A549 (cell line): ENCODE measurements around the gene KCNG3. TPM values are rescaled to one million over a fixed set of nuclear protein-coding genes. Genes with fewer than 3 reads are reported as not detected.

Source experiments
- ATAC-seq, 2 experiments: fragments of 200-7000 bp in 1 of 2; fragments of >200 bp in 1 of 2; cut with Nextera tagmentation in 1 of 2; cut with Tn5 transposase in 1 of 2; 3 replicates each; pipeline versions ENCODE4 v1.8.0 to v1.9.1; 2018 to 2020; ENCODE audit warnings: mild to moderate bottlenecking in 1 of 2, moderate library complexity in 1 of 2
- CTCF ChIA-PET: fragments of 300-600 bp; sonication (Branson Sonifier 250); formaldehyde crosslinking; extraction: SDS; loops from one replicate; lab custom pipeline; 2021; ENCODE audit warnings: antibody characterized with exemption, inconsistent platforms; lab: Yijun Ruan, JAX
- POLR2A ChIA-PET: fragments of 350-600 bp; formaldehyde crosslinking; extraction: SDS; loops from one replicate; lab custom pipeline; 2021; ENCODE audit warnings: antibody characterized with exemption, inconsistent platforms; lab: Yijun Ruan, JAX
- DNase-seq, 2 experiments: peaks; one replicate each; pipeline versions ENCODE4 v3.0.0 to v3.0.0-alpha.2; 2011 to 2016; ENCODE audit warnings: low read depth in 1 of 2, low spot score in 1 of 2
- FAIRE-seq: peaks from 2 replicates; lab custom pipeline; 2011; peaks lifted over from hg19 to GRCh38; lab: Jason Lieb, UNC
- H3K27ac ChIP-seq, 2 experiments: fragments of >200 bp; sonication (Bioruptor Twin); formaldehyde crosslinking; 3 replicates each; pipeline ENCODE4 v1.5.1; 2016 to 2017
- H3K4me1 ChIP-seq: fragments of >200 bp; sonication (Bioruptor Twin); formaldehyde crosslinking; 3 replicates; pipeline ENCODE4 v1.6.1; 2016
- H3K4me2 ChIP-seq: fragments of >200 bp; sonication (Bioruptor Twin); formaldehyde crosslinking; 3 replicates; pipeline ENCODE4 v1.6.1; 2016
- H3K4me3 ChIP-seq: fragments of >200 bp; sonication (Bioruptor Twin); formaldehyde crosslinking; 3 replicates; pipeline ENCODE4 v1.5.1; 2016
- H3K9me3 ChIP-seq: fragments of >200 bp; sonication (Bioruptor Twin); formaldehyde crosslinking; 3 replicates; pipeline ENCODE4 v1.6.1; 2016
- CBX2 ChIP-seq: fragments of 200-600 bp; sonication (generic); IDR thresholded peaks from 2 replicates; pipeline ENCODE4 v1.6.1; 2016; ENCODE audit warnings: low read depth, mild to moderate bottlenecking, borderline replicate concordance
- CBX8 ChIP-seq: fragments of 200-600 bp; sonication (generic); IDR thresholded peaks from 2 replicates; pipeline ENCODE4 v1.6.1; 2016
- FOXS1 ChIP-seq: fragments of 250-450 bp; sonication (Bioruptor Pico); IDR thresholded peaks from 2 replicates; pipeline ENCODE4 v1.5.0; 2020; ENCODE audit warnings: mild to moderate bottlenecking, moderate library complexity
- HOXB5 ChIP-seq: fragments of 250-450 bp; sonication (Bioruptor Pico); IDR thresholded peaks from 2 replicates; pipeline ENCODE4 v1.5.0; 2020; ENCODE audit warnings: mild to moderate bottlenecking, moderate library complexity
- JUN ChIP-seq, 2 experiments: fragments of >200 bp; sonication (Bioruptor Twin); formaldehyde crosslinking; IDR thresholded peaks; 2 replicates in 1 of 2; 3 replicates in 1 of 2; pipeline ENCODE4 v1.6.1; 2016 to 2017
- JUNB ChIP-seq: fragments of >200 bp; sonication (Bioruptor Twin); formaldehyde crosslinking; IDR thresholded peaks from 2 replicates; pipeline ENCODE4 v1.6.1; 2016
- KDM1A ChIP-seq: fragments of 200-600 bp; sonication (generic); IDR thresholded peaks from 2 replicates; pipeline ENCODE4 v1.6.1; 2016; ENCODE audit warnings: low read depth, mild to moderate bottlenecking
- MAFK ChIP-seq: fragments of 450-650 bp; IDR thresholded peaks from 2 replicates; pipeline ENCODE4 v1.6.1; 2014; ENCODE audit not compliant: partially characterized antibody
- MYC ChIP-seq: IDR thresholded peaks from 2 replicates; pipeline ENCODE4 v1.6.1; 2012; ENCODE audit warnings: mild to moderate bottlenecking, inconsistent platforms, low read length, improper control_type of control experiment, borderline replicate concordance
- NR3C1 ChIP-seq: fragments of >200 bp; sonication (Bioruptor Twin); formaldehyde crosslinking; IDR thresholded peaks from 3 replicates; pipeline ENCODE4 v1.6.1; 2017
- POLR2A ChIP-seq: IDR thresholded peaks from 2 replicates; pipeline ENCODE4 v1.6.1; 2012; ENCODE audit warnings: mild to moderate bottlenecking, low read length
- POLR2AphosphoS2 ChIP-seq: conservative IDR thresholded peaks from 2 replicates; pipeline ENCODE4 v1.6.1; 2012; ENCODE audit warnings: low read length, improper control_type of control experiment, inconsistent platforms
- RARB ChIP-seq: fragments of 250-450 bp; sonication (Bioruptor Pico); IDR thresholded peaks from 2 replicates; pipeline ENCODE4 v1.8.0; 2021; ENCODE audit warnings: mild to moderate bottlenecking, moderate library complexity
- RCOR1 ChIP-seq: fragments of 150-350 bp; IDR thresholded peaks from 2 replicates; pipeline ENCODE4 v1.6.1; 2014; ENCODE audit warnings: antibody characterized with exemption, low read length, low read depth
- RNF2 ChIP-seq: fragments of 200-600 bp; sonication (generic); IDR thresholded peaks from 2 replicates; pipeline ENCODE4 v1.6.1; 2016; ENCODE audit warnings: low read depth, mild to moderate bottlenecking, antibody characterized with exemption, moderate library complexity, borderline replicate concordance
- TFCP2L1 ChIP-seq: fragments of 250-450 bp; sonication (Bioruptor Pico); IDR thresholded peaks from 2 replicates; pipeline ENCODE4 v1.5.0; 2021; ENCODE audit warnings: mild to moderate bottlenecking
- TP53 ChIP-seq: fragments of 250-450 bp; sonication (Bioruptor Pico); IDR thresholded peaks from 2 replicates; pipeline ENCODE4 v1.5.0; 2021; ENCODE audit warnings: mild to moderate bottlenecking, moderate library complexity
- ZFP36 ChIP-seq: fragments of 450-650 bp; IDR thresholded peaks from 2 replicates; pipeline ENCODE4 v1.6.1; 2014; ENCODE audit warnings: borderline replicate concordance; ENCODE audit not compliant: partially characterized antibody
- ZNF302 ChIP-seq: fragments of 250-450 bp; sonication (Bioruptor Pico); IDR thresholded peaks from 2 replicates; pipeline ENCODE4 v1.9.0; 2021; ENCODE audit warnings: inconsistent platforms, mild to moderate bottlenecking, moderate library complexity
- WGBS: methylation state at CpG from one replicate; pipeline ENCODE4 v1.1.6; 2017; ENCODE audit errors: missing lambda C conversion rate; 5-methylcytosine and 5-hydroxymethylcytosine counted together
- polyA plus RNA-seq, 4 experiments: library from polyadenylated mRNA; depleted of rRNA in 3 of 4; stranded (reverse); fragments of >200 nt; fragmentation: RNase III in 1 of 4; extraction: RNeasy Plus Mini Kit Qiagen cat#74134 plus additional on column Dnase treatment in 1 of 4; gene quantifications; 2 replicates in 3 of 4; 3 replicates in 1 of 4; pipeline ENCODE4 v1.2.3, GENCODE V29; 2011 to 2017
- TF ChIP-seq, protein P1 (sequence below): IDR thresholded peaks from 2 replicates; pipeline ENCODE4 v1.6.1; 2012; ENCODE audit warnings: low read depth, borderline replicate concordance
- TF ChIP-seq, protein P2 (sequence below): fragments of >200 bp; sonication (Bioruptor Twin); formaldehyde crosslinking; IDR thresholded peaks from 2 replicates; pipeline ENCODE4 v1.6.1; 2016
- TF ChIP-seq, protein P3 (sequence below): fragments of >200 bp; sonication (Bioruptor Twin); formaldehyde crosslinking; IDR thresholded peaks from 3 replicates; pipeline ENCODE4 v1.5.1; 2016
- TF ChIP-seq, protein P4 (sequence below): fragments of 200-600 bp; sonication (generic); IDR thresholded peaks from 2 replicates; pipeline ENCODE4 v1.6.1; 2016; ENCODE audit warnings: antibody characterized with exemption, mild to moderate bottlenecking, moderate library complexity

The KCNG3 gene
- polyA plus RNA-seq, 2 of the 4 experiments (the other 2 are of a cell fraction), result 0.67 to 0.70 TPM

DNA sequence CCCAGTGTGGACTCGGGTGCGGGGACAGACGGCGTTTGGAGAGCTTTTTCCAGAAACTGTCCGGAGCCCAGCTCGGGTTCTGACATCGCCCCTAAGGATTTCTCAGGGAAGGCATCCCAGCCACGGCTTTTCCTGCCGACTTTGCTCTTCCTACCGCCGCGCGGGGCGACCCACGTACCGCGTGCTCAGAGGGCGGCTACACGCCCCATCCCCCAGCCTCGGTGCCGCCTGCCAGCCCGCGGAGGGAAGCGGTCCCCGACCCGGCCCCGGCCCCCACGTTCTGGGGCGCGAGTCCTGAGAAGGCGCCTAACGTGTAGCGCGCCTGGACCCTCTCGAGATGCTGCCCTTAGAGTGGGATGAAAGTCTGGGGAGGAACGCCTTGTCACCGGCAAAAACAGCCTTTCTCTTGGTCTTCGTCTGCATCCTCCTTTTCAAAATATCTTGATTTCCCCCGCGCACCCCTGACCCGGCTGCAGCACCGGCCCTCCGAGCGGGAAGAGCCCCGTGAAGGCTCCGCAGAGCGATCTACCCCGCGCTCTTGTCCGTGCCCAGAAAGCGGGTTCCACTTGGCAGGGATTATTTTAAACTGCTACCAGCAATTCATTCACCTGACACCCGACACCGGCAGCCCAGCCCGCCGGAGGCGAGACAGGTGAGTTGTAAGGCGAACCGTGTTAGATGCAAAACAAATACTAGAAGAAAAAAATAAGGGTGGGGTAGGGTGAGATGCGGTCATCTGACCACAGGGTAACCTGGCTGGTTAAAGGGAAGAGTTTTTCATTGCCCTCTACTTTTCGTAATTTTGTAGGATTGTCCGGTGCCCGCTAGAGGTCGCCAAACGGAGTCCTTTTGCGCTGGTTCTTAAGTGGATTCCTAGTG, 812 bp upstream of the KCNG3 start (continued):
- no peak for TF ChIP-seq CBX2
- TF ChIP-seq, protein P1, sequence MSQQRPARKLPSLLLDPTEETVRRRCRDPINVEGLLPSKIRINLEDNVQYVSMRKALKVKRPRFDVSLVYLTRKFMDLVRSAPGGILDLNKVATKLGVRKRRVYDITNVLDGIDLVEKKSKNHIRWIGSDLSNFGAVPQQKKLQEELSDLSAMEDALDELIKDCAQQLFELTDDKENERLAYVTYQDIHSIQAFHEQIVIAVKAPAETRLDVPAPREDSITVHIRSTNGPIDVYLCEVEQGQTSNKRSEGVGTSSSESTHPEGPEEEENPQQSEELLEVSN, result peak; percentile 88
- no peak for TF ChIP-seq POLR2AphosphoS2
- TF ChIP-seq MAFK, result no peak
- no peak for TF ChIP-seq ZNF302 (CRISPR knock-in tag)
- TF ChIP-seq FOXS1 (CRISPR knock-in tag), result no peak
- TF ChIP-seq, protein P2, sequence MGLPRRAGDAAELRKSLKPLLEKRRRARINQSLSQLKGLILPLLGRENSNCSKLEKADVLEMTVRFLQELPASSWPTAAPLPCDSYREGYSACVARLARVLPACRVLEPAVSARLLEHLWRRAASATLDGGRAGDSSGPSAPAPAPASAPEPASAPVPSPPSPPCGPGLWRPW, result no peak
- TF ChIP-seq POLR2A, result no peak
- peak; percentile 38; the same call in 1 of the 2 replicates for TF ChIP-seq MYC
- no peak for TF ChIP-seq JUN (IDR thresholded peaks at IDR 0.05)
- TF ChIP-seq KDM1A, result no peak
- TF ChIP-seq TP53, result no peak
- no peak for TF ChIP-seq JUNB
- TF ChIP-seq TFCP2L1 (CRISPR knock-in tag), result no peak
- TF ChIP-seq, protein P3, sequence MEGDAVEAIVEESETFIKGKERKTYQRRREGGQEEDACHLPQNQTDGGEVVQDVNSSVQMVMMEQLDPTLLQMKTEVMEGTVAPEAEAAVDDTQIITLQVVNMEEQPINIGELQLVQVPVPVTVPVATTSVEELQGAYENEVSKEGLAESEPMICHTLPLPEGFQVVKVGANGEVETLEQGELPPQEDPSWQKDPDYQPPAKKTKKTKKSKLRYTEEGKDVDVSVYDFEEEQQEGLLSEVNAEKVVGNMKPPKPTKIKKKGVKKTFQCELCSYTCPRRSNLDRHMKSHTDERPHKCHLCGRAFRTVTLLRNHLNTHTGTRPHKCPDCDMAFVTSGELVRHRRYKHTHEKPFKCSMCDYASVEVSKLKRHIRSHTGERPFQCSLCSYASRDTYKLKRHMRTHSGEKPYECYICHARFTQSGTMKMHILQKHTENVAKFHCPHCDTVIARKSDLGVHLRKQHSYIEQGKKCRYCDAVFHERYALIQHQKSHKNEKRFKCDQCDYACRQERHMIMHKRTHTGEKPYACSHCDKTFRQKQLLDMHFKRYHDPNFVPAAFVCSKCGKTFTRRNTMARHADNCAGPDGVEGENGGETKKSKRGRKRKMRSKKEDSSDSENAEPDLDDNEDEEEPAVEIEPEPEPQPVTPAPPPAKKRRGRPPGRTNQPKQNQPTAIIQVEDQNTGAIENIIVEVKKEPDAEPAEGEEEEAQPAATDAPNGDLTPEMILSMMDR, result peak; percentile 98

DNA sequence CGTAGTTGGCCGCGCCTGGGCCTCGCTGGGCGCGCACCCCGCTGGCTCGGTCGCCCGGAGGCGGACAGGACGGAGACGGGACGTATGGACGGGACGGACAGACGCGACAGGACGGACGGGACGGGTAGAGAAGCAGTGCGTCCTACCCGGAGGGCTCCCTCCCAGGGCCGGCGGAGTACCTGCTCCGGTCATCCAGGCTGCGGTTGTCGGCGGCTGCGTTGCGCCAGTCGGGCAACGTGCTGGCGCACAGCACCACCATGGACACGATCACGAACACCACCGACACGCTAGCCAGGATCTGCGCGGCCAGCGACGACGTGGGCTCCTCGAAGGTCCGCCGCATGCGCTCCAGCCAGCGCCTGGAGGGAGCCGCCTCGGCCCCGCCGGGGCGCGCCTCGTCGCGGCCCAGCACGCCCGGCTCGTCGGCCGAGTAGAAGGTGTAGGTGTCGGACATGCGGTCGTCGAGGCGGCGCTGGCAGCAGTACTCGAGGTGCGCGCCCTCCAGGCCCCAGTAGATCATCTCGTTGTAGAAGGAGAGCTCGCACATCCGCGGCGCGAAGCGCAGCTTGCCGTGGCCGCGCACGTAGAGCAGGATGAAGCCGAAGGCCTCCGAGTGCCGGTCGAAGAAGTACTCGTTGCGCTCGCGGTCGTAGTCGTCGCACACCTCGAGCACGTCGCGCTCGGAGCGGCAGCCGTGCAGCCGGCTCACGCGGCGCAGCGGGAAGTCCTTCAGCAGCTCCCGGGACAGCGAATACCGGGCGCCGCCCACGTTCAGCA, 903 bp downstream of the KCNG3 start:
- POLR2A ChIA-PET, result interaction anchor here (1.5 kb wide), 1 partner anchor 277 kb away, joined by 4 read pairs; no protein-coding TSS in a partner anchor
- ATAC-seq (no peak), DNase-seq (no peak), FAIRE-seq (no peak)
- Histone ChIP-seq H3K4me3 (peak overlapping the region; percentile 68), H3K4me1 (peaks cover 8% of the 10 kb centered on the region; the same call in 1 of the 3 replicates), H3K27ac (peak overlapping the region; percentile 71 to 88; a peak in 5 of 6 replicates), H3K4me2 (peak overlapping the region; percentile 88), H3K9me3 (no peaks in the 10 kb centered on the region)
- TF ChIP-seq HOXB5 (CRISPR knock-in tag) (no peak), NR3C1 (no peak), RNF2 (no peak), ZFP36 (no peak), RARB (CRISPR knock-in tag) (no peak), CBX8 (no peak), RCOR1 (no peak), POLR2A (no peak)
- TF ChIP-seq, protein P4, sequence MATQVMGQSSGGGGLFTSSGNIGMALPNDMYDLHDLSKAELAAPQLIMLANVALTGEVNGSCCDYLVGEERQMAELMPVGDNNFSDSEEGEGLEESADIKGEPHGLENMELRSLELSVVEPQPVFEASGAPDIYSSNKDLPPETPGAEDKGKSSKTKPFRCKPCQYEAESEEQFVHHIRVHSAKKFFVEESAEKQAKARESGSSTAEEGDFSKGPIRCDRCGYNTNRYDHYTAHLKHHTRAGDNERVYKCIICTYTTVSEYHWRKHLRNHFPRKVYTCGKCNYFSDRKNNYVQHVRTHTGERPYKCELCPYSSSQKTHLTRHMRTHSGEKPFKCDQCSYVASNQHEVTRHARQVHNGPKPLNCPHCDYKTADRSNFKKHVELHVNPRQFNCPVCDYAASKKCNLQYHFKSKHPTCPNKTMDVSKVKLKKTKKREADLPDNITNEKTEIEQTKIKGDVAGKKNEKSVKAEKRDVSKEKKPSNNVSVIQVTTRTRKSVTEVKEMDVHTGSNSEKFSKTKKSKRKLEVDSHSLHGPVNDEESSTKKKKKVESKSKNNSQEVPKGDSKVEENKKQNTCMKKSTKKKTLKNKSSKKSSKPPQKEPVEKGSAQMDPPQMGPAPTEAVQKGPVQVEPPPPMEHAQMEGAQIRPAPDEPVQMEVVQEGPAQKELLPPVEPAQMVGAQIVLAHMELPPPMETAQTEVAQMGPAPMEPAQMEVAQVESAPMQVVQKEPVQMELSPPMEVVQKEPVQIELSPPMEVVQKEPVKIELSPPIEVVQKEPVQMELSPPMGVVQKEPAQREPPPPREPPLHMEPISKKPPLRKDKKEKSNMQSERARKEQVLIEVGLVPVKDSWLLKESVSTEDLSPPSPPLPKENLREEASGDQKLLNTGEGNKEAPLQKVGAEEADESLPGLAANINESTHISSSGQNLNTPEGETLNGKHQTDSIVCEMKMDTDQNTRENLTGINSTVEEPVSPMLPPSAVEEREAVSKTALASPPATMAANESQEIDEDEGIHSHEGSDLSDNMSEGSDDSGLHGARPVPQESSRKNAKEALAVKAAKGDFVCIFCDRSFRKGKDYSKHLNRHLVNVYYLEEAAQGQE, result no peak
- CTCF ChIA-PET, result interaction anchor here (0.8 to 2.2 kb wide), 5 partner anchors 12 to 114 kb away, joined by 3 to 6 read pairs (median 4); no protein-coding TSS in a partner anchor
- WGBS, result 93% methylated on average over 109 of the region's 111 CpGs
